GM21717 (cell line): ENCODE measurements around the gene RPL41.
"Not testable (repeated sequence)": the region's sequence is repeated elsewhere in the genome, so short reads cannot be mapped to it uniquely, and the experiment has no call there.

Experiments
- ATAC-seq: cut with Tn5 transposase; IDR thresholded peaks from one replicate; pipeline ENCODE4 v1.9.1; 2021; ENCODE audit warnings: mild to moderate bottlenecking, moderate library complexity; ENCODE audit not compliant: unreplicated experiment

Gene RPL41

GRCh38 chr12:56116267-56117081 lies at the start of gene RPL41:
Gene RPL41 (plus strand): TSS chr12:56116633.
- ATAC-seq, result peak; percentile 45

DNA sequence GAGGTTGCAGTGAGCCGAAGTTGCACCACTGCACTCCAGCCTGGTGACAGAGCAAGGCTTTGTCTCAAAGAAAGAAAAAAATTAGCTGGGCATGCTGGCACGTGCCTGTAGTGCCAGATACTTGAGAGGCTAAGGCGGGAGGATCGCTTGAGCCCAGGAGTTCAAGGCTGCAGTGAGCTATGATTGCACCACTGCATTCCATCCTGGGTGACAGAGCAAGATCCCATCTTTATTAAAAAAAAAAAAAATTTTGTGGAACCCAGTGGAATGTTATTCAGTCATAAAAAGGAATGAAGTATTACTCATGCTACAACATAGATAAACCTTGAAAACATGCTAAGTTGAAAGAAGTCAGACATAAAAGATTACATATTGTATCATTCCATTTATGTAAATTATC lies 44.8 kb upstream of the RPL41 start:
- ATAC-seq, result no peak

DNA sequence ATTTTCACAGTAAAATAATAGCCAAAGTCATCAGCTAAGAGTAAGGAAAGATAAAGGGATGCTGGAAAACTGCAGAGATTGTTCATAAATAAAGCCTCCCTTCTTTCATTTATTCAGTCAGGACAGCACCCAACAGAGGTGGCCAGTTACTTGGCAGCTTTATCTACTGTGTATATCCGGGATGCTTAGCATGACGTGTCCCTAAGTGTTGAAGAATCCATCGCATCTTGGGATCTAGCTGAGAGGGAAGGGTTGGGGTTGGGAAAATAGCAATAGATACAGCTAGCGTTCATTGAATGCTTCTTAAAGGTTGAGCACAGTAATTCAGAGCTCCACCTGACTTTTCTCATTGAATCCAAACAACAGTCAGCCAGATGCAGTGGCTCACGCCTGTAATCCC lies 42.0 kb upstream of the RPL41 start:
- ATAC-seq, result no peak

DNA sequence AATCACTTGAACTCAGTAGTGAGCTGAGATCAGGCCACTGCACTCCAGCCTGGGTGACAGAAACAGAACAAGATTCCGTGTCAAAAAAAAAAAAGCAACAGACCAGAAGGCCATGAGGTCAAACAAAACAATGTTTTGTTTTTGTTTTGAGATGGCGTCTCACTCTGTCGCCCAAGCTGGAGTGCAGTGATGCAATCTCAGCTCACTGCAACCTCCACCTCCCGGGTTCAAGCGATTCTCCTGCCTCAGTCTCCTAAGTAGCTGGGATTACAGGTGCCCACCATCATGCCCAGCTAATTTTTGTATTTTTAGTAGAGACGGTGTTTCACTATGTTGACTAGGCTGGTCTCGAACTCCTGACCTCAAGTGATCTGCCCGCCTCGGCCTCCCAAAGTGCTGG lies 38.5 kb upstream of the RPL41 start:
- ATAC-seq, result not testable (repeated sequence)

DNA sequence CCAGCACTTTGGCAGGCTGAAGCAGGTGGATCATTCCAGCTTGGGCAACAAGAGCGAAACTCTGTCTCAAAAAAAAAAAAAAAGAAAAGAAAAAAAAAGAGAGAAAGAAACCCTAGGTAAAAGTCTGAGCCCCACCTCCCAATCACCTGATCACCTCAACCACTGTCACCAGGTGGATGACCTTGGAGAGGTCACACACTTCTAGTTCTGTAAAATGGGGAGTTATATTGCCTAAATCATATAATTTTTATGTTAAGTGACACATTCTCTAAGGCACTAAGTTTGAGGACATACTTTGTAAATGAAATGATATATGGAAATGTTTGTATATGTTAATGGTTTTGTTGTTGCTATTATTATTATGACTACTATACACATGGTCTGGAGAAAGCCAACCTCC lies 38.0 kb upstream of the RPL41 start:
- ATAC-seq, result no peak

DNA sequence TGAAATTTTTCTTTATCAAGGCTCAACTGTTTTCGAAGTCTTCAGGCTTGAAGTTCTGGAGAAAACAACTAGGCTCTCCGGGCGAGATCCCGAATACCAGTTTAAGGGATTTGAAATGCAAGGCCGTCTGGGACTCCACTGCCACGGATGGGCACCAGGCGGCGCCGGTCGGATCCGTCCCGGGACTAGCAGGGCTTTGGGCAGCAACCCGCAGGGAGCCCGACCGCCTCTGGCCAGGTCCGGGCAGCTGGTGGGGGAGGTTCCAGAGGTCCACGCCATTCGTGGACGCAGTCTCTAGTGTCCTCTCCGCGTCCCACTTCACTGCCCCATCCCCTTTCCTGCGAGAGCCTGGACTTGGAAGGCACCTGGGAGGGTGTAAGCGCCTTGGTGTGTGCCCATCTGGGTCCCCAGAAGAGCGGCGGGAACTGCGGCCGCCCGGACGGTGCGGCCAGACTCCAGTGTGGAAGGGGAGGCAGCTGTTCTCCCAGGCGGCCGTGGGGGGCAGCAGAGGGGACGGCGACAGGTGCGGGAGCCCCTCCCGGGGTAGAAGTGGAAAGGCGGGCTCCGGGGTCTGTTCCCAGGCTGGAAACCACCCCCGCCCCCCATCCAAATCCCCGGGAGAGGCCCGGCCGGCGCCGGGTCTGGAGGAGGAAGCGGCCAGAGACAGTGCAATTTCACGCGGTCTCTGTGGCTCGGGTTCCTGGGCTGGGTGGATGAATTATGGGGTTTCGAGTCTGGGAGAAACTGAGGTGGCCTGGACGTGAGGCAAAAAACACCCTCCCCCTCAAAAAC lies 37.3 kb upstream of the RPL41 start:
- ATAC-seq, result peak; percentile 54

DNA sequence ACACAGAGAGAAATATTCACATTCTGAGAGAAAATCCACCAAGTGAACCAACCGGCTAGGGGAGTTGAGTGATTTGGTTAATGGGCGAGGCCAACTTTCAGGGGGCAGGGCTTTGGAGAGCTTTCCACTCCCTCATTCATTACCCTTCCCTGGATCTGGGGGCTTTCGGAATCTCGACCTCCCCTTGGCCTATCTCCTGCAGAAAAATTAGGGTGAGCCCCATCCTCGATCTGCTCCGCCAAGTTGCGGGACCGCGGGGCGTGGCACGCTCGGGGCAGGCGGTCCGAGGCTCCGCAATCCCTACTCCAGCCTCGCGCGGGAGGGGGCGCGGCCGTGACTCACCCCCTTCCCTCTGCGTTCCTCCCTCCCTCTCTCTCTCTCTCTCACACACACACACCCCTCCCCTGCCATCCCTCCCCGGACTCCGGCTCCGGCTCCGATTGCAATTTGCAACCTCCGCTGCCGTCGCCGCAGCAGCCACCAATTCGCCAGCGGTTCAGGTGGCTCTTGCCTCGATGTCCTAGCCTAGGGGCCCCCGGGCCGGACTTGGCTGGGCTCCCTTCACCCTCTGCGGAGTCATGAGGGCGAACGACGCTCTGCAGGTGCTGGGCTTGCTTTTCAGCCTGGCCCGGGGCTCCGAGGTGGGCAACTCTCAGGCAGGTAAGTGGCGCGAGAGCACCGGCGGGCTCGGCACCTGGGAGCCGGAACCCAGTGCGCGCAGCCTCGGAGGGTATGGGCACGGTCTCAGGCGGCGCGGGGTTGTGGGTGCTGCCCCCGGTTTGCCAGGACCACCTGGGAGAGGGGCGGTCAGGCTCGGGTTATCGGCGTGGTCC lies 36.5 kb upstream of the RPL41 start, which contains the start of gene ERBB3:
TSS of gene ERBB3 (plus strand) at position 443 of the 833 bp plus-strand sequence. CDS start at position 579, 136 bp downstream.
- peak; percentile 51 for ATAC-seq

DNA sequence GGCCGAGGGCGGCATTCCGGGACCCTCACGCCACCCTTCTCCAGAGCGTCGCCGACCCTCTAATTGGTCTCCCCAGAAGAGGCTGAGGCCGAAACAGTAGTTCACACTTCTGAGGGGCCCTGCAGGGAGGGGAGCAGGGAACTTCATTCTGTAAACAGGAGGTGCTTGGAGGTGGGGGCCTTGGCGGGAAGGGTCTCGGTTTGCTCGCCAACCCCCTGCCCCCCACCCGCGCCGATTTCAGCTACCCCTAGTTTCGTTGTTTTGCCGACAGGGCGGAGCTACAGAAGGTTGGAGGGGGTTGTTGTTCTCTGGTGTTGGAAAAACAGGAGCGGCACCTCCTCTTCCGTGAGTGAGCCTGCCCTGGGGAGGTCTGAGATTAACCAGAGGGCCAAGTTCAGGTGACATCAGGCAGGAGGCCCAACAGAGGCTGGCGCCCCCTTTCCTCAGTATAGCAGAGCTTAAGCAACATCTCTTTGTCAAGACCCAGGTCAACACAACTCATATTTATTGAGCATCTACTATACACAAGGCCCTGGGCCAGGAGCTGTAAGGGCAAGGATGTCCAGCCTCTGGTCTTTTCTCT lies 35.8 kb upstream of the RPL41 start:
- ATAC-seq, result no peak

DNA sequence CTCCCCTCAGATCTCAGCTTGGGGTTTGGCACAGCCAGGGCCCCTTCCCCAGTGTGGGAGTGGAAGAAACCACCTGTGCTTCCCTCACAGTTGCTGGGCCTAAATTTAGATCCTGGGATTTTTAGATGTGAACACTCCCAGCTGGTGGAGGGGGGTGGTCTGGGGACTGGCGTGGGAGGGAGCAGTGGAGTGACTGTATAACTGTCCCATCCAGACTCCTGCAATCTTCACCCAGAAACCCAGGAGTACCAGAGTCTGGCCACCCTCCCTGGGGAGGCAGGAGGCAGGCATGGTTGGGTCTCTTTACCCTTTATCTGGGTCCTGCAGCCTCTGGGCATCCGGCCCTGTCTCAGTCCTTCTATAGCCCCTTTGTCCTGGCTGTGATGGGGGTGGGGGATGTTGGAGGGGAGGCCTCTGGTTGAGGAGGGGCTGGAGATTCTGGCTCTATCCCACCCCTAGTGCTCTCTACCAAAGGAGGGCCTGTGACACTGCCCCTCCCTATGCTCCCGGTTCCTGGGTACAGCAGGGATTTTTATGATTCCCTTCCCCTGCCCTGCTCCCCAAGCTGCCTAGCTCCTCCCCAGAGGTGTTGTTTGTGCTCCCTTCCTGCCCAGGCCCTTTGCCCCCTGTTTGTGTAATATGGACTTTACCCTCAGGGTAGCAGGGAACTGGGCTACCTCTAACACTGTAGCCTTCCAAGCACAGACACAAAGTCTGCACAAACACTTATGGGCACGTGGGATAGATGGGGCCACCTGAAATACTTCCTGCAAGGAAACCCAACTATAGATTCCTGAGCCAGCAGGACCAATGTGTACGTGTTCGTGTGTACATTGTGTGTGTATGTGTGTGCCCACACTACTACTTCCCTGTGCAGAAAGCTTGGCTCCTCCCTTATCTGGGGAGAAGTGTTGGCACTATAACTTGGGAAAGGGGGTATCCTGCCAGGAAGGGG lies 34.8 kb upstream of the RPL41 start:
- no peak for ATAC-seq

DNA sequence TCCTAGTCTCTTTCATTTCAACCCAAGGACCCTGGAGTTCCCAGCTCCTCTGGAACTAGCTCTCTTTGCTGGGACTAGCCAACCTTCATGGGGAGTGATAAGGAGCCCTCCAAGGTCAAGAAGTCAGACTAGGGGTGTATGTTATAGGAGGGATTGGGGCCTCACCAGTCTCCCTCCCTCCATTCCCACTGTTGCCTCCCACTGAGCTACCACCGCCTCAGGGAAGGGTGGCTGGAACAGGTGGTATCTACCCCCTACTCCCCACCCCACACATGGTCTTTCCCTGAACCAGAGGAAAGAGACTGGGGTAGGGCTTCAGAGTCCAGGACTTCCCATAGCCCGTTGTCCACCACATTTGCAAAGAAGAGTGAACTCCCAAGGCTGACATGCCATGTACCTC lies 34.1 kb upstream of the RPL41 start:
- ATAC-seq, result no peak

- ATAC-seq, result no peak
Observed at GRCh38 chr12:56082967-56083366, 33.5 kb upstream of the RPL41 start.

GRCh38 chr12:56084958-56085543 lies 31.4 kb upstream of the RPL41 start:
- no peak for ATAC-seq

DNA sequence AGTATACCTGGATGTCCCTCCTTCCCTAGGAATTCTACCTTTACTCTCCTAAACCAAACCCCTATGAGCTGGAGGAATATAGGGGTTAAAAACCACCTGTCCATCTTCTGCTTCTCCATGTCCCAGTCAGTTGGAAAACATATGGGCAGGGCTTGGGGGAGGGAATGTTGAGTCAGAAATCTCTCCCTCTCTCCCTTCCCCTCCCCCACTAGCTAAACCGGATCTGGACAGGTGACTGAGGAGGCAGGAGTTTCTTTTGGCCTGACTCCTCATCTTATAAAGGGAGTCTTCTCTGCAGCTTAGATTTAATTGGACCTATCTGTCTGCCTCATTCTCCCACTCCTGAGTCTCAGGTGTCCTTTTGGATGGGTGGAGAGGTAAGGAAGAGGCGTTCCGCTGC lies 30.3 kb upstream of the RPL41 start:
- ATAC-seq, result no peak

DNA sequence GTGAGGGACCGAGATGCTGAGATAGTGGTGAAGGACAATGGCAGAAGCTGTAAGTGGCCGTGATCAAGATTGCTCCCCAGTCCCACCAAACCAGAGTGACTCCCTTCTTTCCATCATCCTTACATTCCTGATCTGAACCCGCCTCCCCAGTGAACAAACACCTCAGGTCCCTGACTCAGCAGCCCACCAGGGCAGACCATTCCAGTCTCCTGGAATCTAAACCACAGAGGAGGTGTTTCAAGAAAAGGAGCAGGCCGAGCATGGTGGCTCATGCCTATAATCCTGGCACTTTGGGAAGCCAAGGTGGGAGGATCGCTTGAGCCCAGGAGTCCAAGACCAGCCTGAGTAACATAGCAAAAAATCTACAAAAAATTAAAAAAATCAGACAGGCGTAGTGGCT lies 29.8 kb upstream of the RPL41 start:
- no peak for ATAC-seq

DNA sequence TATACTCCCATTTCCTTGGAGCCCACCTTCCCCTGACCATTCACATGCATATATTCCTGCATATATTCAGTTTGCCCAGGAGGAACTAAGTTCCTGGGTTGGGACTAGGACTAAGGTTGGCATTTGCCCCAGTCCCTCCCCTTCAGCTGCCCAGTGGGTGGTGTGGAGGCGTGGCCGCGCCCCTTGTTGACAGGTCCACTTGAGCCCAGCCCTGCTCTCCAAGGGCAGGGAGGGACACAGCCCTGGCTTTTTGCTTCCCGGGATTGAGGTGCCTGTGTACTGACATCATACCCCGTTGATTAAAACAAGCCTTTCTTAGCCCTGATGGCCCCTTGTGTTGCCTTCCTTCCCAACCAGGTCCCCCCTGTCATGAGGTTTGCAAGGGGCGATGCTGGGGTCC lies 29.2 kb upstream of the RPL41 start:
- no peak for ATAC-seq

DNA sequence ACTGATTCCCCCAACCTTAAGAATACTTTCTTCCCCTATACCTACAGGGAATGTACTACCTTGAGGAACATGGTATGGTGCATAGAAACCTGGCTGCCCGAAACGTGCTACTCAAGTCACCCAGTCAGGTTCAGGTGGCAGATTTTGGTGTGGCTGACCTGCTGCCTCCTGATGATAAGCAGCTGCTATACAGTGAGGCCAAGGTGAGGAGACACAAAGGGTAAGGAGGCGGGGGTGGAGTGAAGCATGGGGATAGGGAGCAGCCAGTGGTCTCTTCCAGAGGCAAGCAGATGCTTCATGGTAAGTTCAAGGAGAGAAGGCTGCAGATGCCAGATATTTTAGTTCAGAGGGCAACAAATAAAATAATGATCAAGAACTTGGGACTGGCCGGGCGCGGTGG lies 18.7 kb upstream of the RPL41 start:
- ATAC-seq, result no peak

GRCh38 chr12:56098592-56098991 lies 17.8 kb upstream of the RPL41 start:
- ATAC-seq, result no peak

DNA sequence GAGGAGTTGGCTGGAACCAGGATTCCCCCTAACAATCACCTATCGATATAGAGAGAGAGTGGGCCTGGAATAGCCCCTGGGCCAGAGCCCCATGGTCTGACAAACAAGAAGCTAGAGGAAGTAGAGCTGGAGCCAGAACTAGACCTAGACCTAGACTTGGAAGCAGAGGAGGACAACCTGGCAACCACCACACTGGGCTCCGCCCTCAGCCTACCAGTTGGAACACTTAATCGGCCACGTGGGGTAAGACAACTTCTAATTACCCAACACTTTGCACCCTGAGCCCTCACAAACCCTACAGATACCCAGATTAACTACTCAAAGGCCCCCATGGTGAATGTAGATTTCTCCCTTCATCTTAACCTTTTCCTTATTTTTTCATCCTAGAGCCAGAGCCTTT lies 16.6 kb upstream of the RPL41 start:
- no peak for ATAC-seq

- no peak for ATAC-seq
Observed at GRCh38 chr12:56101045-56101444, 15.4 kb upstream of the RPL41 start.
